GM15510 (cell line): ENCODE measurements around the gene TRAPPC3.
A peak's percentile ranks its signal among the peaks of the same experiment; 100 is the strongest.

Source experiments
- POLR2A ChIP-seq: IDR thresholded peaks from 3 replicates; pipeline ENCODE4 v1.6.1; 2011; ENCODE audit warnings: borderline replicate concordance; ENCODE audit not compliant: insufficient read length; ENCODE audit errors: extremely low read depth

The TRAPPC3 gene

DNA sequence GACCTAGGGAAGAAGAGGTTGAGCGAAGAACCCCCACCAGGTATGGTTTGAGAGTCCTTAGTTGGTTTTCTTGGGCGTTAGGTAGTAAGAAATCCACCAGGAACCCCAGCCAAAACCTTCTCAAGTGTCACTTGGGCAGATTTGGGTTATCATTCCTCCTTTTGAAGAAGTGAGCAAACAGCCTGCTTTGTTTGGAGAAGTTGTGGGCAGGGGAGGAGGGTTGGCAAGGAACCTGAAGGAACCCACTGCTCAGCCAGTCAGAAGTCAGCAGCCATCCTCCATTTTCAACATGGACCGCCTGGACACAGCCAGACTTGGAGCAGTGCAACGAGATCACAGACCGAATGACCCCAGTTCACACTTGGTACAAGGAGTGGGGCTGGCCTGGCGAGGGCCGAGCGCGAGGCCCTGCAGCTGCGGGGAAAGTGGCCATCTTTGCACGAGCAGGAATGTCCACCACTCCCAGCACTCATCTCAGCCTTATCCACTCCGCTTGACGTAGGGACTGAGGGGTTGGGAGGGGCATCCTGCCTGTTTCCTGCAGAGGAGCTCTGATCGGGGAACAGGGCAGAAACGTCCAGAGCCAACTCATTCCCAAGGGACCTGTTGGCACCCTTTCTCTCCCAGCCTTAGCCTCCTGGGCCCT lies 53.4 kb downstream of the TRAPPC3 start:
- no peak for TF ChIP-seq POLR2A

DNA sequence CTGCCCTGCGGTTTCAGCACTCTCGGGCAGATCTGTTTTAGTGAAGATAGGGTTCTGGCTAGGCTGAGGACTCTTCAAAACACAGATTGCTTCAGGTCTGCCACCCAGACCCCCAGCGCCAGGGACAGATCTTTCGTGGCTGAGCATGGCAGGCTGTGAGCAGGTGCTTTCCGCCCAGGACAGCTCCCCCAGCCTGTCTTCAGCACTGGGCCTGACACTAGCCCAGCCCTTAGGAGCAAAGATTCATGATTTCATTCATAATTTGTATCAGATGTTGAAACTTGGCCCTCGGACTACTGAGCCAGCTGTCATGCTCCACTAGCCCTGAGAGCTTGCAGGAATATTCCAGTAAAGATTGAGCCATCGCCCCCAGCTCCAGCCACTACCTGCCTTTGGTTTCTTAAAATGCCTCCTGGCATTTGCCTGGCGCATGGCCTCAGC lies 54.6 kb downstream of the TRAPPC3 start:
- no peak for TF ChIP-seq POLR2A

DNA sequence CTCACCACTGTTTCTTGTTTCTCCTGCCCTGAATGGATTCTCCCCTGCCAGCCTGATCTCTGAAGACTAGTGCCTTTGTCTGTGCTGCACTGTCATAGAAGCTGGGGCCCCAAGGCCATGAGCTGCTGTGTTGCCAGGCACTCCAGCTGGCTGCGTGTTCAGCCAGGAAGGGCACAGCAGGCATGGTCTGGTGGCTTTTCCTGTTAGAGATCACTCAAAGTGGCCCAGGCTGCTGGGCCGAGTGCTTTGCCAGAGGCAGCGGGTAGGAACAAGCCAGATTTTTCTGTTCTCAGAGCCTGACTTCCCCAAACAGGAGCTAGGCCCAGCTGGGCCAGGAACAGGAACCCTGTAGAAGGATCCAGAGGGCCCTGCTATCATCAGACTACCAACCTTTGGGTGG lies 55.4 kb downstream of the TRAPPC3 start:
- TF ChIP-seq POLR2A, result no peak

DNA sequence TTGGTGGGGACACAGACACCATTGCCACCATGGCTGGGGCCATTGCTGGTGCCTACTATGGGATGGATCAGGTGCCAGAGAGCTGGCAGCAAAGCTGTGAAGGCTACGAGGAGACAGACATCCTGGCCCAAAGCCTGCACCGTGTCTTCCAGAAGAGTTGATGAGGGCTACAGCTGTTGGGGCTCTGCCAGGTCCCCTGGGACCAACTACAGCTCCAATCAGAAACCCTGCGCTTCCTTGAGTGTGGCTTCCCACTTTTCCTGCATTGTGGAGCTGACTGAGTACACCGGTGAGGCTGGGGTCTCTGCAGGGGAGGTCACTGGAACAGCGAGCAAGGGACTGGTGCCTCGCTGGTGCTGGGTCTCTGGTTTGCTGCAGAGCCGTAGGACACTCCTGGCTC lies 56.1 kb downstream of the TRAPPC3 start:
- TF ChIP-seq POLR2A, result no peak

DNA sequence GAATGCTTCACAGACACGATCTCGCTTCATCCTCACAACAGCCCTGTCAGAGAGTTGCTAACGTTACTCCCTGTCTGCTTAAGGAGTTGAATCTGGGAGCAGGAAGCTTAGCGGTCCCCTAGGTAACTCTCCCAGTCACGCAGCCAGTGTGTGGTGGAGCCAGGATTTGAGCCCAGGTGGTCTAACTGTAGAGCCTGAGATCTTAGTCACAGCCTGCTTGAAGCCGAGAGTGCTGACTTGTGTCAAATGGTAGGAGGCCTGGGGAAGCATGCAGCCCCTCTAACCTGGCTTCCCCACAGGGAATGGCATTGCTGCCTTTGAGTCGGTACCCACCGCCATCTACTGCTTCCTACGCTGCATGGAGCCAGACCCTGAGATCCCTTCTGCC lies 56.5 kb downstream of the TRAPPC3 start:
- no peak for TF ChIP-seq POLR2A

DNA sequence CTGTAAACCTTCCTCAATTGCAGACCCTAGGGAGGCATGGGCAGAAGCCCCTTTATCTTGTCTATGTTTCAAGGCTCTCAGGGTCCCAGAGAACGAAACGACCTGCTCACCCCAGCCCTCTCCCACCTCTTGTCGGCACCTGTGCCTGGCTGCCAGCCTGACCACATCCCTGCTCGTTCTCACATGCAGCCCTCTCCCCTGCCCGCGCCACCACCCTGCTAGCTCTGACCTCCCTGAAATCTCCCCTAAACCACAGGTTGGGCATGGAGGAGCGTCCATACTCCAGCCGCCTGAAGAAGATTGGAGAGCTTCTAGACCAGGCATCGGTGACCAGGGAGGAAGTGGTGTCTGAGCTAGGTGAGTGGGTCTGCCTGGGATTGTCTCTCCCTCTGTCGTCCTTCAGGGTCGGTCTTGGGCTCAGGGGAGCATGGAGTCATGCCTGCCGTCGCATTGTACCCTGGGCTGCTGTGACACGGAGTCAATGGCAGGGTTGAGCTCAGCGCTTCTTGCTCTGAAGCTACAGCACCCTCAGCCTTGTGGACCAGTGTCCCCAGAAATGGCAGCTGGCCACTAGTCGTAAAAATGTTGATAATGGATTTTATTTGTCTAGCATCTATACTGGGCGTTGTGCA lies 57.0 kb downstream of the TRAPPC3 start:
- no peak for TF ChIP-seq POLR2A

DNA sequence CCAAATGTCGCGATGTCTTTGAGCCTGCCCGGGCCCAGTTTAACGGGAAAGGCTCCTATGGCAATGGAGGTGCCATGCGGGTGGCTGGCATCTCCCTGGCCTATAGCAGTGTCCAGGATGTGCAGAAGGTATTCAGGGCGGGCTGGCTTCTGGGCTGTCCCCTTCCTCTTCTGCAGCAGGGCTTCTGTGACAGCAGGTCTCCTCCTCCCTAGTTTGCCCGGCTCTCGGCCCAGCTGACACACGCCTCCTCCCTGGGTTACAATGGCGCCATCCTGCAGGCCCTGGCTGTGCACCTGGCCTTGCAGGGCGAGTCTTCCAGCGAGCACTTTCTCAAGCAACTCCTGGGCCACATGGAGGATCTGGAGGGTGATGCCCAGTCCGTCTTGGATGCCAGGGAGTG lies 57.6 kb downstream of the TRAPPC3 start:
- no peak for TF ChIP-seq POLR2A

DNA sequence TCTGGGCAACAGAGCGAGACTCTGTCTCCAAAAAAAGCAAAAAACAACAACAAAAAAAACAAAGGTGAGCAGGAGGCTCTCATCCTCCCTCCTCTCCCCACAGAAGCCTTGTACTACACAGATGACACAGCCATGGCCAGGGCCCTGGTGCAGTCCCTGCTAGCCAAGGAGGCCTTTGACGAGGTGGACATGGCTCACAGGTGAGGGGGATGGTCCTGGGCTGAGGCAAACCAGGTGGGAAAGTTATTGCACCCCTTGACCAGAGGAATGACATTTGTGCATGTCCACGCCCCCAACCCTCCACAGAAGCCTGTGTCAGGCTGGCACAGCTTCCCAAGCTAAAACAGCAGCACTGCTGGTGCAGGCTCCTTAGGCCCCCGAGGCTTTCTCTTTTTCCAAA lies 58.1 kb downstream of the TRAPPC3 start:
- TF ChIP-seq POLR2A, result no peak

DNA sequence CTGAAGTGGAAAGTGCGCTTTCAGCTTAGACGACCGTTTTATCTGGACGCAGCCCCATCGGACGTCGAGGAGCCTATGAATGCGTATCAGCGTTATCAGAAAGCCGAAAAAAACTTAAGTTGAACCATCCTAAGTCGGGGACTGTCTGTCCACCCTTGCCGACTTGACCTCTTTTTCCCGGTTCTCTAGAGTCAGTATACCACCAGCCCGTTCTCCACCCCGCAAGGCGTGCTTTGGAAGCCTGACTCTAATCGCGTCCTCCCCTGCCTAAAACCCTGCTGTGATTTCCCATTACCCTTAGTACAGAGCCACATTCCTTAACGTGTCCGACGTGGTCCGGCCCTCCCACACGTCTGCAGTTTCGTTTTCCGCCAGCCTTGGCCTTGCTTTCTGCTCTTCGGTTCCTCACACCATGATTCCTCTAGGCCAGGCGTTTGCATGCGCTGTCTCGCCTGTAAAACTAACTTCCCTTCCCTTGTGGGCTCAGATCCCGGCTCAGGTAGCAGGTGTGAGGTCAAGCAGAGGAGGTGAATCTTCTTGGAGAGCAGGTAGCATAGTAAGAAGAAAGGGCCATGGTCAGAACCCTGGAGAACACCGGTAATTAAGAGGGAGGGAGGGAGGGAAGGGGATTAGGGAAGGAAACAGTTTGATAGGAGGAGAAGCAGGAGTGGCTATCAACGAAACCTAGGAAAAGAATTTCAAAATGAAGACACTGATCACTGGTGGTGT lies 59.7 kb downstream of the TRAPPC3 start:
- TF ChIP-seq POLR2A, result no peak

DNA sequence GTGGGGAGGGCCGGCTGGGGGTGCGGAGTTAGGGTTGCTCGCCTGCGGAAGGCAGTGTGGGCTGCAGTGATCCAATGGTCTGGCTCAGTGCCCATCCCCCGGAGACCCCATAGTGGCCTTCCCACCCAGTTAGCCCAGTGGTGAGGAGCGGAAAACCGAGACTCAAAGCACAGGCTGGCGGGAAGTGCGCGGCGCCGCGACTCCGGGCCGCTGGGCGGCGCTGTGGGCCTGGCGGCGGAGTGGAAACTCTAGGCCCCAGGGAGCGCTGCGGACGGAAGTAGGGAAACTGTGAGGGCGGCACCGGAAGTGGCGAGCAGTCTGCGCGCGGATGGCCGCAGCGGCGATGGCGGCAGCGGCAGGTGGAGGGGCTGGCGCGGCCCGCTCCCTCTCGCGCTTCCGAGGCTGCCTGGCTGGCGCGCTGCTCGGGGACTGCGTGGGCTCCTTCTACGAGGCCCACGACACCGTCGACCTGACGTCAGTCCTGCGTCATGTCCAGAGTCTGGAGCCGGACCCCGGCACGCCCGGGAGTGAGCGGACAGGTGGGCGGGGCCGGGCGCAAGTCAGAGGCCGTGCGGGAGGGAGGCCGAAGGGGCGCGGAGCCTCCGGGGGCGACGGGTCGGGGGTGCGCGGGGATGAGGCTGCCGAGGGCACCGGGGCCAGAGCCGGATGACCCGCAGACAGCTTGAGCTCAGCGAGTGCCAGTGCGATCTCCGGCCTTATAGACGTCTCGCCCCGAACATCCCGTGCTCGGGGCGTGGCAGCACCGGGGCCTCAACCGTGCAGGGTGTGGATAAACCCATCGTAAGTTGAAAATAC lies 60.5 kb downstream of the TRAPPC3 start, which contains the start of gene ADPRS:
TSS of gene ADPRS (plus strand) at position 316 of the 816 bp plus-strand sequence. CDS start at position 329, 13 bp downstream.
- TF ChIP-seq POLR2A, result peak; percentile 96

DNA sequence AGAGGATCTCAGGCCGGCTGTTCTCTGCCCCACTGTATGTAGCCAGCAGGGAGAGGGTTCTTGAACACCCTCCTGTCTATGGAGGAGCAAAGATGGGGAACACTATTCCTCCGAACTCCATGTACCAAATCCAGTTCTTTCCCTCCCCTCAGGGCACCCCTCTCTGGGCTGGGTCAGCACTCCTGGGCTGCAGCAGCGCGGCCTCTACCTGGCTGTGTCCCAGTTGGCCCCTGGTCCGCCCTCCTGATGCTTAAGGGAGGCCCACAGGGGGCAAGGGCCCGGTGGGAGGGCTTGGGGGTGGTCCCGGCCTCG lies 61.1 kb downstream of the TRAPPC3 start:
- no peak for TF ChIP-seq POLR2A

DNA sequence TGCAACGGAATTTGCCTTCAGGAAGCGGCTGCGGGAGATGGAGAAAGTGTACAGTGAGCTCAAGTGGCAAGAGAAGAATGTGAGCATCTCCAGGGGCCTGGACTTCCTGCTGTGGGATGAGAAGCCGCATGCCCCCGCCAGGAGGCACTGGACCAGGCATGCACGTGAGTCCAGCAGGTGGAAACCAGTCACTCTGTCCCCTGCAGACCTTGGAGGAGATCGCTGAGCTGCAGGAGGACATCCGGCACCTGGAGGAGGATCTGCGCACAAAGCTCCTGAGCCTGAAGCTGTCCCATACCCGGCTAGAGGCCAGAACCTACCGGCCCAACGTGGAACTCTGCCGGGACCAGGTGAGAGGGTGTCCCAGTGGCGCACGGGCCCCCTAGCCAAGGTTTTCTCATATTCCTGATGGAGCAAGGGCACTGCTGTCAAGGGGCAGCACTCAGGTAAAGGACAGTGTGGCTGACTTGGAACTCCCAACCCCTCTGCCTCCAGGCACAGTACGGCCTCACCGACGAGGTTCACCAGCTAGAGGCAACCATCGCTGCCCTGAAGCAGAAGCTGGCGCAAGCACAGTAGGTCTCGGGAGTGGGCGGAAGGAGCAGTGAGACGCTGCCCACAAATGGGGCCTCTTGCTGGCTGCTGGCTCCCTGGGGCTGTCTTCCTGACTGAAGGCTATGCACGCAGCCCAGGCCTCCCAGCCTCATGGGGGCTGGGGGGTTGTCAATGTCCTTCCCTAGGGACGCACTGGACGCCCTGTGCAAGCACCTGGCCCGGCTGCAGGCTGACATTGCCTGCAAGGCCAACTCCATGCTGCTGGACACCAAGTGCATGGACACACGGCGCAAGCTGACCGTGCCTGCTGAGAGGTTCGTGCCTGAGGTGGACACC lies 61.8 kb downstream of the TRAPPC3 start:
- no peak for TF ChIP-seq POLR2A
